TTC549 (cell line): ENCODE measurements around the gene CTRB2.
"Not testable (repeated sequence)": the region's sequence is repeated elsewhere in the genome, so short reads cannot be mapped to it uniquely, and the experiment has no call there.

Experiments
- FAIRE-seq: peaks from 2 replicates; lab custom pipeline; 2012; peaks lifted over from hg19 to GRCh38; lab: Jason Lieb, UNC

The CTRB2 gene

GRCh38 chr16:75242436-75243078 lies 35.6 kb upstream of the CTRB2 start:
- FAIRE-seq, result not testable (repeated sequence)

GRCh38 chr16:75241955-75242354 lies 35.0 kb upstream of the CTRB2 start:
- FAIRE-seq, result no peak

- no peak for FAIRE-seq
These were observed 34.5 kb upstream of the CTRB2 start for GRCh38 chr16:75241412-75241811.

GRCh38 chr16:75240633-75241032 lies 33.7 kb upstream of the CTRB2 start:
- FAIRE-seq, result not testable (repeated sequence)

GRCh38 chr16:75239542-75240122 lies 32.7 kb upstream of the CTRB2 start:
- FAIRE-seq, result no peak

- FAIRE-seq, result no peak
These were observed 32.0 kb upstream of the CTRB2 start for GRCh38 chr16:75238853-75239541.

- FAIRE-seq, result no peak
These were observed 31.3 kb upstream of the CTRB2 start for GRCh38 chr16:75238132-75238852.

- no peak for FAIRE-seq
These were observed 30.6 kb upstream of the CTRB2 start for GRCh38 chr16:75237398-75238131.

- FAIRE-seq, result no peak
These were observed 29.9 kb upstream of the CTRB2 start for GRCh38 chr16:75236736-75237397.

- no peak for FAIRE-seq
These were observed 29.3 kb upstream of the CTRB2 start for GRCh38 chr16:75236232-75236631.

- FAIRE-seq, result no peak
These were observed 28.8 kb upstream of the CTRB2 start for GRCh38 chr16:75235721-75236193.

- FAIRE-seq, result no peak
These were observed 28.1 kb upstream of the CTRB2 start for GRCh38 chr16:75234856-75235696.

- no peak for FAIRE-seq
These were observed 26.6 kb upstream of the CTRB2 start for GRCh38 chr16:75233611-75233938.

GRCh38 chr16:75231570-75231969 lies 24.6 kb upstream of the CTRB2 start:
- no peak for FAIRE-seq

GRCh38 chr16:75230471-75231110 lies 23.6 kb upstream of the CTRB2 start:
- FAIRE-seq, result no peak

- no peak for FAIRE-seq
These were observed 22.4 kb upstream of the CTRB2 start for GRCh38 chr16:75229172-75230031.

- FAIRE-seq, result no peak
These were observed 21.4 kb upstream of the CTRB2 start for GRCh38 chr16:75228143-75228976.

GRCh38 chr16:75227361-75228142 lies 20.6 kb upstream of the CTRB2 start:
- no peak for FAIRE-seq
